Measurements from ENCODE around the gene RMDN2. TPM values are rescaled to one million over a fixed set of nuclear protein-coding genes. Genes with fewer than 3 reads are reported as not detected.
"Not testable (repeated sequence)": the region's sequence is repeated elsewhere in the genome, so short reads cannot be mapped to it uniquely, and the experiment has no call there.

The RMDN2 gene
- polyA plus RNA-seq, 3 donors: 2.8 to 7.3 (median 6.3) TPM

DNA sequence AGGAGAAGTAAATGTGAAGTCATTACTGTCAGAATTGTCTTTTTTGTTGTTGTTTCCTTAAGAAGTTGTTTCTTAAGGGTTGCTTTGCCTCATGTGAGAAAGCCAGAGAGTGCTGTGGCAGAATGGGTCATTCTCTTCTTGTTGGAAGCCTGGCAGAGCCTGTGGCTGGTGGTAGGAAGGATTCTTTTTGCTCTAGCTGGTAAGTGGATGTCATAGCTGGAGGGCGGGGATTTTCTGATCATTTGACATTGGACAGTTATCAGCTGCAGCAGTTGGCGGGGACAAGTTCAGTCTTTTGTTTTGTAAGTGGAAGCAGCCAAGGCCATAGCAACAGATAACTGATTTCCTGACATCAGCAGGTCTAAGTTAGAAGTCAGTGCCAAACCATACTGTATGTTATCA lies 5.5 kb upstream of the RMDN2 start:
- 47 to 94% (median 87%) methylated on average over 2 of the region's 2 CpGs for WGBS, 3 donors
- no peak overlapping the region for H3K27ac ChIP-seq (ENCODE audit: low read depth, low read length)

DNA sequence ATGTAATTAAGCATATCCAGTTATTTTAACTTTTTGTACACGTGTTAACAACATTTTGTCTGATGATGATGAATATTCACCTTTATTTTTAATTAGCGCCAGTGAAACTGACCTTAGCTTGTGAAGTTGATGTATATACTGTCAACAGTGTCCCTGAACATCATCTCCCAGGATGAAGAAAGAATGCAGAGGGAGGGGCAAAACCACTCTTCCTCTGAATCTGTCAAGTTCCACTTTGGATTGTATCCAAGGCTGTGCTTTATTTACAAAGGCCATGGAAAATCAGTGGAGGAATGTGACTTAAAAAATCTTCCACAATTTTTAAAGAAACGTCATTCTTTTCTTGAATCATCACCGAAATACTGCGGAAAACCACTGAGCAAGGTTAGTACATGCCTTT lies 4.5 kb upstream of the RMDN2 start:
- no peak overlapping the region for H3K27ac ChIP-seq (ENCODE audit: low read depth, low read length)
- WGBS, 3 donors: 67 to 82% (median 76%) methylated on average over 5 of the region's 5 CpGs

DNA sequence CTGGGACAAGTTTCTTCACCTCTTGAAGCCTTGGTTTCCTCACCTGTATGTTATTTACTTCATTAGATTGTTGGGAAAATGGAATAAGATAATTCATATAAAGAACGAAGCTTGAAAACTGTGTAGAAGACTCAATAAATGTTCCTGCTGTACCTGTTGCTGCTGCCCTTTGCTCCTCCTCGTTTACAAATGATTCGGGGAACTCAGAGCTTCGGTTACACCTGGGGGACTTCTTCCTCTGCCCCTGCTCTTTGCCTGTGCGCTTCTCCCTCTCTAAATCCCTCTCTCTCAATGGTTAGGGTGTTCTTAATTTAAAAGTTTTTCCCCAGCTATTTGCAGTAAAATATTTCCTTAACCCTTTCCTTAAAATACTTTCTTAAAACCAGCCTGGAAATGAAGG lies 3.3 kb upstream of the RMDN2 start:
- no peak overlapping the region for H3K27ac ChIP-seq (ENCODE audit: low read depth, low read length)
- 49 to 78% (median 67%) methylated on average over 5 of the region's 5 CpGs for WGBS, 3 donors

DNA sequence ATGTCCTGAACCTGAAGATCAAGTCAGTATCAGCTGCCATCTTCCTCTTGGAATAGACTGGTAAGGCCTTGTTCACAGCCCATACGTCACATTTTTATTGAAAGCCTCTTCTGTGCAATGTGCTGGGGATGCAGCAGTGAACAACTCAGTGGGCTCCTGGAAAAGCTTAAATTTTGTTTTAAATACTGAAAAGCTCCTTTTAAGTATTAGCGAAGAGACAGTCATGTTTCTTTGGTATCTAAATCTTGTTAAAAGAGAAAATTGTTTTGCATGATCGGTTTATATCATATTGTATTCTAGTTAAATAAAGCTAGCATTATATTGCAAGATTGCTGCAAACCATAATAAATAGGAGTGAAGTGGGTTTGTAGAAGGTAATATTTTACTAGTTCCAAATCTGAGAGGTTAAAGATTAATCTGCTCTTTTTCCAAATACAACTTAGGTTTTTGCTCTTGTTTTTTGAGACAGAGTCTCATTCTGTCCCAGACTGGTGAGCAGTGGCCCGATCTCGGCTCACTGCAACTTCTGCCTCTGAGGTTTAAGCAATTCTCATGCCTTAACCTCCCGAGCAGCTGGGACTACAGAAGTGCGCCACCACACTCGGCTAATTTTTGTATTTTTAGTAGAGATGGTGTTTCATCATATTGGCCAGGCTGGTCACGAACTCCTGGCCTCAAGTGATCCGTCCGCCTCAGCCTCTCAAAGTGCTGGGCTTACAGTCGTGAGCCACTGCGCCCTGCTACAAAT lies 1.6 kb upstream of the RMDN2 start:
- no peak overlapping the region for H3K27ac ChIP-seq (ENCODE audit: low read depth, low read length)
- 80 to 83% (median 80%) methylated on average over 13 of the region's 13 CpGs for WGBS, 3 donors

DNA sequence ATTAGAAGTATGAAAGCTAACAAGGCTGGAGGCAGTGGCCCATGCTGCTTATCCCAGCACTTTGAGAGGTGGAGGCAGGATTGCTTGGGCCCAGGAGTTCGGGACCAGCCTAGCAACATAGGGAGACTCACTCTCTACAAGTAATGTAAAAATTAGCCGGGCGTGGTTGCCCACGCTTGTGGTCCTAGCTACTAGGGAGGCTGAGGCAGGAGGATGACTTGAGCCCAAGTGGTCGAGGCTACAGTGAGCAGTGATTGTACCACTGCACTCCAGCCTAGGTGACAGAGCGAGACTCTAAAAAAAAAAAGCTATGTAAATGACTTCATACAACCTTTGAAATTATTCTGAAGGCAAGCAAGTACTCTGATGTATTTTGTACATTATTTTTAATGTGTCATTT lies 1.5 kb downstream of the RMDN2 start:
- WGBS, 3 donors: 96 to 98% (median 96%) methylated on average over 6 of the region's 6 CpGs
- no peak overlapping the region for H3K27ac ChIP-seq (ENCODE audit: low read depth, low read length)

DNA sequence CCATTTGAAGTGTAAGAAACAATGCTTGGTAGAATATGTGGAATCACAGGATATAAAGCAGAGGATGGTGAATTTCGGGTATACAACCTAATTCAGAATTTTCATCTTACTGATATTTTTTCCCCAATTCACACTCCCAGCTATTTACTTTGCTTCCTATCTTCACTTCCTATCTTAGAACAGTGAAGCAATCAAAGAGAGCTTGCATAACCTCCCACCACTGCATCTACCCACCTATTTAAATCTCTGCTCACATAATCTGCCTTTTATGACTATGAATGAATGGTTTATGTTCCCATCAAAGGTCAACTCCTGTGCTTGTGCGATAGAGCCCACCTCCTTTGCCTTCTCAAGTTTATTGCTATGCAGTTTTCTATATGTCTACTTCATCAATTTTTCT lies 3.3 kb downstream of the RMDN2 start:
- no peak overlapping the region for H3K27ac ChIP-seq (ENCODE audit: low read depth, low read length)
- 86 to 88% (median 86%) methylated on average over 2 of the region's 2 CpGs for WGBS, 3 donors

DNA sequence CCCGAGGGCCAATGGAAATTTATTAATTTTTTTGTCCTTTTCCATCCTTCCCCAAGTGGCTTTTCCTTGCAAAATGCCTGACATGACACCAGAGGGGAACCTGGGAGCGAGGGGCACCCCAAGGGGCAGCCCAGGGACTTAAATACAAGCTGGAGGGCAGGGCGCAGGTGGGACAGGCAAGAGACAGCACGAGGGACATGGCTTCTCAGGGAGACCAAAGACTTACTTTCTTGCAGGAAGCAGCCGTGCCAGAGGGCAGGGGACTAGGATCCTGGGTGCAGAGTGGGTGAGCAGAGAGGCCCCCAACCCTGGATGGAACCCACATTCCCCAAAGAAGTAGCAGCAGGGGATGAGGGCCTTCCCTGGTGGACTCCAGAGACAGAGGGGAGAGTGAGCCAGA lies 5.3 kb downstream of the RMDN2 start:
- WGBS, 3 donors: 80 to 91% (median 90%) methylated on average over 5 of the region's 5 CpGs
- not testable (repeated sequence) for H3K27ac ChIP-seq (ENCODE audit: low read depth, low read length)

DNA sequence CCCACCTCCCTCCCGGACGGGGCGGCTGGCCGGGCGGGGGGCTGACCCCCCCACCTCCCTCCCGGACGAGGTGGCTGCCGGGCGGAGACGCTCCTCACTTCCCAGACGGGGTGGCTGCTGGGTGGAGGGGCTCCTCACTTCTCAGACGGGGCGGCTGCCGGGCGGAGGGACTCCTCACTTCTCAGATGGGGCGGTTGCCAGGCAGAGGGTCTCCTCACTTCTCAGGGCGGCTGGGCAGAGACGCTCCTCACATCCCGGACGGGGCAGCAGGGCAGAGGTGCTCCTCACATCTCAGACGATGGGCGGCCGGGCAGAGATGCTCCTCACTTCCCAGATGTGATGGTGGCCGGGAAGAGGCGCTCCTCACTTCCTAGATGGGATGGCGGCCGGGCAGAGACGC lies 7.8 kb downstream of the RMDN2 start:
- not testable (repeated sequence) for H3K27ac ChIP-seq (ENCODE audit: low read depth, low read length)
- WGBS, 3 donors: 96 to 98% (median 97%) methylated on average over 8 to 15 of the region's 28 CpGs

DNA sequence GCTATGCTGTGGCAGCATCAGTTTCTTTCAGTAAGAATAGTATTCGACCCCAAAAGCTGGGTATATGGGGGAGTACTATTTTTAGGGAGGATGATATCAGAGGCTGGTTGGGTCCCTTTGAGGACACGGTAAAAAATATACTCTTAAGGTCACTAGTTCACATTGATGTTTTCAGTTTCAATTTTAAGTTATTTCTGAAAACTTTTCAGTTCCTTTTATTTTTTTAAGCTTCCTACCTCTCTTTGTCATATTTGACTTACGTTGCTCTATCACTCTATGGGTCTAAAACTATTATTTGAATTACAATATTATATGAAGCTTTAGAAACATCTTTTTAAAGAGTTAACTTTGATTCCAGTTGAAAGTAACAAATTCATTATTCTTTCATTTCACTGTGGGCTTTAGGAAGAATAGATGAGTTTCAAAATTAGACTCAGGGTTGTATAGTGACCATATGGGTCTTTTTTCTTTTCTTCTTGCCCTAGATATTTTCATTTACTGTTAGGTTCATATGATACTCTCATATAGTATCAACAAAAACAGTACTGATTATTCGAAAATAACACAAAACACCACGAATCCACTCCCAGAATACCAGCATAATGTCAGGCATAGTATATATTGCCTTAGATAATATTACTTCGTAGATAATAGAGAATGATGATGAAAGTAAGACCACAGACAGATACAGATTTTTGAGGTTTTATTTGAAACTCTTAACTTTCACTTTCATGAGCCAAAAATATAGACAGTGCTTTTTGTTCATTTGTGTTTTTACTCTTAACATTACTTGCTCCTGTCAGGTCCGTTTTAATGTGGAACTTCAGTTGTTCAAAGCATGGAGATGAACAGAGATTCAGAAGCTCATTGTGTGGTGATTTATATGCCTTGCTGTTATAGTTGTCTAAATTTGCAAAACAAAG lies 9.8 kb downstream of the RMDN2 start:
- whole genome bisulfite sequencing, 3 donors: 33 to 76% (median 36%) methylated on average over 7 of the region's 7 CpGs
- H3K27ac ChIP-seq (ENCODE audit: low read depth, low read length): no peak overlapping the region

DNA sequence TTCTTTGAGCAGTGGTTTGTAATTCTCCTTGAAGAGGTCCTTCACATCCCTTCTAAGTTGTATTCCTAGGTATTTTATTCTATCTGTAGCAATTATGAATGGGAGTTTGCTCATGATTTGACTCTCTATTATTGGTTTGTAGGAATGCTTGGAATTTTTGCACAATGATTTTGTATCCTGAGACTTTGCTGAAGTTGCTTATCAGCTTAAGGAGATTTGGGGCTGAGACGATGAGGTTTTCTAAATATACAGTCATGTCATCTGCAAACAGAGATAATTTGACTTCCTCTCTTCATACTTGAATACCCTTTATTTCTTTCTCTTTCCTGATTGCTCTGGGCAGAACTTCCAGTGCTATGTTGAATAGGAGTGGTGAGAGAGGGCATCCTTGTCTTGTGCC lies 12.5 kb downstream of the RMDN2 start:
- 34 to 67% (median 47%) methylated on average over 1 of the region's 1 CpG for WGBS, 3 donors
- H3K27ac ChIP-seq (ENCODE audit: low read depth, low read length): not testable (repeated sequence)

DNA sequence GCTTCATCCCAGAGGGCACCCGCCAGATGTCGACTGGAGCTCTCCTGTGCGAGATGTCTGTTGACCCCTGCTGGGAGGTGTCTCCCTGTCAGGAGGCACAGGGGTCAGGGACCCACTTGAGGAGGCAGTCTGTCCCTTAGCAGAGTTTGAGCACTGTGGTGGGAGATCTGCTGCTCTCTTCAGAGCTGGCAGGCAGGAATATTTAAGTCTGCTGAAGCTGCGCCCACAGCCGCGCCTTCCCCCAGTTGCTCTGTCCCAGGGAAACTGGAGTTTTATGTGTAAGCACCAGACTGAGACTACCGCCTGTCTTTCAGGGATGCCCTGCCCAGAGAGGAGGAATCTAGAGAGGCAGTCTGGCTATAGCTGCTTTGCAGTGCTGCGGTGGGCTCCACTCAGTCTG lies 16.2 kb downstream of the RMDN2 start:
- WGBS, 3 donors: 98% methylated on average over 8 of the region's 8 CpGs
- not testable (repeated sequence) for H3K27ac ChIP-seq (ENCODE audit: low read depth, low read length)

DNA sequence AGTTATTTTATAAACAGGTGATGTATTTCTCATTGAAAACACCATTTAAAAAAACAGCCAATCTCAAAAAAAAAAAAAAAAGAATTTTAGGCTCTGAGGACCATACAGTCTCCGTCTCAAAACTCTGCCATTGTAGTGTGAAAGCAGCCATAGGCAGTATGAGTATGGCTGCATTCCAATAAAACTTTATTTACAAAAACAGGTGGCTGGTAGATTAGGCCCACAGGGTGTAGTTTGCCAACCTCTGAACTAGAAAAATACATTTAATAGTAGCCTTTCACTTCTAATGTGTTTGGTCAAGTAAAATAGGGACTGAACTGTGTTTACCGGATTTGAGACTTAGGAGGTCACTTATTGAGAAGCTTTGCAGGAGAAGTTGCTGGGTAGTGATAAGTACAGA lies 19.2 kb downstream of the RMDN2 start:
- WGBS, 3 donors: 95 to 98% (median 96%) methylated on average over 2 of the region's 2 CpGs
- H3K27ac ChIP-seq (ENCODE audit: low read depth, low read length): no peak overlapping the region

DNA sequence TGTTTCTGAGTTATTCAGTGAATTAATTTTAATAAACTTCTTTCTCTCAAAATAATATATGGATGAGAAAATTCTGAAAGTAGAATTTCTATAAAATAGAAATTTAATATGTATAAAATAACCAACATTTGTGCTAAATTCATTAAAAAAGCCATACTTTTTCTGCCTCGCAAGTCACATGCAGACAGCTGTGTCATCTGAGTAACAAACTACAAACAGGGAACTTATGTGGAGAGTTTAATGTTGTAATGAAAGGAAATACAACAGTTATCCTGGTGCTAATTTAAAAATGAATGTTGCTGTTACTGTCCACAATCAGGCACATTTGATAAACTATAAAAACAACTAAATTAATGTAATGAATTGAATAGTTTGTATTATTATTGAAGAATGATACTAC lies 22.2 kb downstream of the RMDN2 start:
- H3K27ac ChIP-seq (ENCODE audit: low read depth, low read length): no peak overlapping the region
- WGBS, 3 donors: 88 to 98% (median 91%) methylated on average over 1 of the region's 1 CpG

DNA sequence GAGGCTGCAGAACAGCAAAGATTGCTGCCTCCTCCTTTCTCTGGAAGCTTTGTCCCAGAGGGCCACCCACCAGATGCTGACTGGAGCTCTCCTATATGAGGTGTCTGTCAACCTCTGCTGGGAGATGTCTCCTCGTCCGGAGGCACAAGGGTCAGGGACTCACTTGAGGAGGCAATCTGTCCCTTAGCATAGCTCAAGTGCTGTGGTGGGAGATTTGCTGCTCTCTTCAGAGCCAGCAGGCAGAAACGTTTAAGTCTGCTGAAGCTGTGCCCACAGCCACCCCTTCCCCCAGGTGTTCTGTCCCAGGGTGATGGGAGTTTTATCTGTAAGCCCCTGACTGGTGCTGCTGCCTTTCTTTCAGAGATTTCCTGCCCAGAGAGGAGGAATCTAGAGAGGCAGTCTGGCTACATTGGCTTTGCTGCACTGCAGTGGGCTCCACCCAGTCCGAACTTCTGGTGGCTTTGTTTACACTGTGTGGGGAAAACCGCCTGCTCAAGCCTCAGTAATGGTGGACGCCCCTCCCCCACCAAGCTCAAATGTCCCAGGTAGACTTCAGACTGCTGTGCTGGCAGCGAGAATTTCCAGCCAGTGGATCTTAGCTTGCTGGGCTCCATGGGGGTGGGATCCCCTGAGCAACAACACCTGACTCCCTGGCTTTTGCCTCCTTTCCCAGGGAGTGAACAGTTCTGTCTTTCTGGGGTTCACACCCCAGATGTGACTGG lies 37.1 kb downstream of the RMDN2 start:
- 70 to 81% (median 80%) methylated on average over 7 of the region's 7 CpGs for WGBS, 3 donors
- not testable (repeated sequence) for H3K27ac ChIP-seq (ENCODE audit: low read depth, low read length)

DNA sequence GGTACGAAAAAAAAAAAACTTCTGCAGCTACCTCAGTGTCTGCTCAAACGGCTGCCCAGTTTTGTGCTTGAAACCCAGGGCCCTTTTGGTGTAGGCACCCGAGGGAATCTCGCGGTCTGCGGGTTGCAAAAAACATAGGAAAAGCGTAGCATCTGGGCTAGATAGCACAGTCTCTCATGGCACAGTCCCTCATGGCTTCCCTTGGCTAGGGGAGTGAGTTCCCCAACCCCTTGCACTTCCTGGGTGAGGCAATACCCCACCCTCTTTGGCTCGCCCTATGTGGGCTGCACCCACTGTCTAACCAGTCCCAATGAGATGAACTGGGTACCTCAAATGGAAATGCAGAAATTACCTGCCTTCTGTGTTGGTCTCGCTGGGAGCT lies 37.6 kb downstream of the RMDN2 start:
- not testable (repeated sequence) for H3K27ac ChIP-seq (ENCODE audit: low read depth, low read length)
- 87 to 89% (median 87%) methylated on average over 9 of the region's 9 CpGs for WGBS, 3 donors

DNA sequence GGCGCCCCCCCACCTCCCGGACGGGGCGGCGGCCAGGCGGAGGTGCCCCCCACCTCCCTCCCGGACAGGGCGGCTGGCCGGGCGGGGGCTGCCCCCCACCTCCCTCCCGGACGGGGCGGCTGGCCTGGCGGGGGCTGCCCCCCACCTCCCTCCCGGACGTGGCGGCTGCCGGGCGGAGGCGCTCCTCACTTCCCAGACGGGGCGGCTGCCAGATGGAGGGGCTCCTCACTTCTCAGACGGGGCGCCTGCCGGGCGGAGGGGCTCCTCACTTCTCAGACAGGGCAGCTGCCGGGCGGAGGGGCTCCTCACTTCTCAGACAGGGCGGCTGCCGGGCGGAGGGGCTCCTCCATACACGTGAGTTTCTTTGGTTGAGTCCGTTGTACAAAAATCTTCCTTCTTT lies 38.8 kb downstream of the RMDN2 start:
- not testable (repeated sequence) for H3K27ac ChIP-seq (ENCODE audit: low read depth, low read length)
- 92 to 98% (median 97%) methylated on average over 18 to 33 of the region's 33 CpGs for WGBS, 3 donors

DNA sequence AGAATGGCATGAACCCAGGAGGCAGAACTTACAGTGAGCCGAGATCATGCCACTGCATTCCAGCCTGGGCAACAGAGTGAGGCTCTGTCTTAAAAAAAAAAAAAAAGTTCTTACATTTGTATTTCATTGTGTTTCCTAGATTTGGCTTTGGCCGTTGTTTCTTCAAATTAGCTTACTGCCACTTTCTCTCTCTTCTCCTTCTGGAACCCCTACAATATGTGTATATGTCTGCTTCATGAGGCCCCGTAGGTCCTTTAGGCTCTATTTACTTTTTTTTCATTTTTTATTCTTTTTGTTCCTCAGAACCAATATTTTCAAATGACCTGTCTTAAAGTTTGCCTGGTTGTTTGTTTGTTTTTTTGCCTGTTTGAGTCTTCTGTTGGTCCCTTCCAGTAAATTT lies 41.2 kb downstream of the RMDN2 start:
- no peak overlapping the region for H3K27ac ChIP-seq (ENCODE audit: low read depth, low read length)
- 92 to 97% (median 94%) methylated on average over 3 of the region's 3 CpGs for WGBS, 3 donors

DNA sequence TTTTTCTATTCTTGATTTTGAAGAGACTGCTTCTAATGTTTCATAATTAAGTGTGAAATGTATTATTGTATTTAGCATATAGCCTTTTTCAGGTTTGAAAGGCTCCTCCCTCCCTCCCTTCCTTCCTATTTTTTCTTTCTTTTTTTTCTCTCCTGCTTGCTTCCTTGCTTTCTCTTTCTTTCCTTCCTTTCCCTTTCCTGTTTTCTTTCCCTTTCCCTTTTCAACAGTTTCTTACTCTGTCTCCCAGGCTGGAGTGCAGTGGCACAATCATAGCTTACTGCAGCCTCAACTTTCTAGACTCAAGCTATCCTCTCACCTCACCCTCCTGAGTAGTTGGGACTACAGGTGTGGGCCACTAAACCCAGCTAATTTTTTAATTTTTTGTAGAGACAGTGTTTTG lies 44.6 kb downstream of the RMDN2 start:
- H3K27ac ChIP-seq (ENCODE audit: low read depth, low read length): no peak overlapping the region

DNA sequence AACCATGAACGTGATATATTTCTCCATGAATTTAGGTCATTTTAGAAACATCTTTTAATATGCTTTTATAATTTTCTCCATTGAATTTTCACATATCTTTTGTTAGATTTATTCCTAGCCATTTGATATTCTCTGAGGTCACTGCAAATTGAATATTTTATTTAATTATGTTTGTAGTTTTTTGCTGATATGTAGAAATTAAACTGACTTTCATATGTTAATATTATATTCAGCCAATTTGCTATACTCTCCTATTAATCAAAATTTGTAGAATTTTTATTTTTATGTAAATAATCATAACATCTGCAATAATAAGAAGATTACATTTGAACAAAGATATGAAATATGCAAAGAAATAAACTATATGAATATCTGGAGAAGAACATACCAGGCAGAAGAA lies 46.9 kb downstream of the RMDN2 start:
- WGBS, 3 donors: 92 to 97% (median 93%) methylated on average over 1 of the region's 1 CpG
- no peak overlapping the region for H3K27ac ChIP-seq (ENCODE audit: low read depth, low read length)
